CD8-positive, alpha-beta memory T cell (primary cell): ENCODE results near the gene SLF2. TPM values are rescaled to one million over a fixed set of nuclear protein-coding genes. Genes with fewer than 3 reads are reported as not detected.

Experiments
- CTCF ChIA-PET: fragments of 350-600 bp; sonication (Branson Sonifier 250); formaldehyde crosslinking; loops from one replicate; lab custom pipeline; 2021; ENCODE audit warnings: antibody characterized with exemption; lab: Charles Lee
- POLR2A ChIA-PET: fragments of 350-600 bp; sonication (Branson Sonifier 250); formaldehyde crosslinking; loops from one replicate; lab custom pipeline; 2021; ENCODE audit warnings: antibody characterized with exemption; lab: Charles Lee
- DNase-seq, 5 donors: peaks; one replicate each; pipeline versions ENCODE4 v3.0.0 to v3.0.0-alpha.2; 2020 to 2022; ENCODE audit warnings: mixed read lengths in 1 of 5
- H3K27ac ChIP-seq: one replicate; pipeline ENCODE4 v1.7.0; 2013; ENCODE audit warnings: low read depth, mild to moderate bottlenecking, low read length, moderate library complexity
- H3K27me3 ChIP-seq: 2 replicates; pipeline ENCODE4 v1.7.0; 2013; ENCODE audit warnings: low read length, mild to moderate bottlenecking; ENCODE audit not compliant: insufficient read depth, poor library complexity, severe bottlenecking
- H3K36me3 ChIP-seq: 2 replicates; pipeline ENCODE4 v1.7.0; 2013; ENCODE audit warnings: mild to moderate bottlenecking, low read length, moderate library complexity; ENCODE audit not compliant: insufficient read depth
- H3K4me1 ChIP-seq: 2 replicates; pipeline ENCODE4 v1.7.0; 2013; ENCODE audit warnings: mild to moderate bottlenecking, low read length, moderate library complexity; ENCODE audit not compliant: insufficient read depth
- H3K4me3 ChIP-seq: 2 replicates; pipeline ENCODE4 v1.7.0; 2013; ENCODE audit warnings: mild to moderate bottlenecking, low read length
- H3K9me3 ChIP-seq: 2 replicates; pipeline ENCODE4 v1.7.0; 2013; ENCODE audit warnings: mild to moderate bottlenecking, low read length
- H3K27ac Mint-ChIP-seq, 8 donors: one replicate each; pipeline ENCODE4 v1.8.0; 2020 to 2021; ENCODE audit warnings: mixed read lengths in 8 of 8, mild to moderate bottlenecking in 6 of 8, inconsistent platforms in 3 of 8, moderate library complexity in 3 of 8
- H3K27me3 Mint-ChIP-seq, 2 donors: one replicate each; pipeline ENCODE4 v1.8.0; 2020 to 2021; ENCODE audit warnings: mixed read lengths in 2 of 2, mild to moderate bottlenecking in 1 of 2, moderate library complexity in 1 of 2
- H3K36me3 Mint-ChIP-seq, 3 donors: one replicate each; pipeline ENCODE4 v1.8.0; 2020 to 2021; ENCODE audit warnings: mixed read lengths in 3 of 3, inconsistent platforms in 1 of 3, mild to moderate bottlenecking in 1 of 3
- H3K4me1 Mint-ChIP-seq, 3 donors: one replicate each; pipeline ENCODE4 v1.8.0; 2020 to 2021; ENCODE audit warnings: mixed read lengths in 3 of 3, inconsistent platforms in 1 of 3, mild to moderate bottlenecking in 1 of 3
- H3K4me3 Mint-ChIP-seq, 7 donors: one replicate each; pipeline ENCODE4 v1.8.0; 2020 to 2021; ENCODE audit warnings: mixed read lengths in 7 of 7, mild to moderate bottlenecking in 6 of 7, moderate library complexity in 4 of 7, inconsistent platforms in 2 of 7
- H3K9me3 Mint-ChIP-seq, 5 donors: one replicate each; pipeline ENCODE4 v1.8.0; 2020 to 2022; ENCODE audit warnings: mixed read lengths in 5 of 5, mild to moderate bottlenecking in 3 of 5, moderate library complexity in 2 of 5, inconsistent platforms in 1 of 5
- polyA plus RNA-seq: library from polyadenylated mRNA; unstranded; fragments of 300-500 nt; fragmentation: Illumina TruSeq; gene quantifications from one replicate; pipeline ENCODE4 v1.2.3, GENCODE V29; 2021
- total RNA-seq, 2 experiments: library from RNA; stranded (reverse); gene quantifications; one replicate each; pipeline ENCODE4 v1.2.3, GENCODE V29; 2021

The SLF2 gene
- total and polyA plus RNA-seq, 3 experiments from 2014 or later, result 13.9 to 36.1 (median 35.4) TPM

GRCh38 chr10:100875484-100876166, 37.1 kb upstream of the SLF2 start:
- Histone ChIP-seq H3K9me3 (no peaks in the 10 kb centered on the region), H3K36me3 (no peaks in the 10 kb centered on the region), H3K27me3 (no peaks in the 10 kb centered on the region), H3K4me3 (no peak overlapping the region), H3K27ac (no peak overlapping the region), H3K4me1 (no peaks in the 10 kb centered on the region)
- CTCF ChIA-PET, result no interaction called here
- H3K4me3 Mint-ChIP-seq, result no peak overlapping the region
- no peaks in the 10 kb centered on the region for H3K36me3 Mint-ChIP-seq
- H3K9me3 Mint-ChIP-seq, result no peaks in the 10 kb centered on the region
- H3K27ac Mint-ChIP-seq, result no peak overlapping the region
- H3K27me3 Mint-ChIP-seq, result peaks cover 16 to 46% of the 10 kb centered on the region in 2 donors
- no peak for DNase-seq
- POLR2A ChIA-PET, result no interaction called here
- H3K4me1 Mint-ChIP-seq, result no peaks in the 10 kb centered on the region

DNA sequence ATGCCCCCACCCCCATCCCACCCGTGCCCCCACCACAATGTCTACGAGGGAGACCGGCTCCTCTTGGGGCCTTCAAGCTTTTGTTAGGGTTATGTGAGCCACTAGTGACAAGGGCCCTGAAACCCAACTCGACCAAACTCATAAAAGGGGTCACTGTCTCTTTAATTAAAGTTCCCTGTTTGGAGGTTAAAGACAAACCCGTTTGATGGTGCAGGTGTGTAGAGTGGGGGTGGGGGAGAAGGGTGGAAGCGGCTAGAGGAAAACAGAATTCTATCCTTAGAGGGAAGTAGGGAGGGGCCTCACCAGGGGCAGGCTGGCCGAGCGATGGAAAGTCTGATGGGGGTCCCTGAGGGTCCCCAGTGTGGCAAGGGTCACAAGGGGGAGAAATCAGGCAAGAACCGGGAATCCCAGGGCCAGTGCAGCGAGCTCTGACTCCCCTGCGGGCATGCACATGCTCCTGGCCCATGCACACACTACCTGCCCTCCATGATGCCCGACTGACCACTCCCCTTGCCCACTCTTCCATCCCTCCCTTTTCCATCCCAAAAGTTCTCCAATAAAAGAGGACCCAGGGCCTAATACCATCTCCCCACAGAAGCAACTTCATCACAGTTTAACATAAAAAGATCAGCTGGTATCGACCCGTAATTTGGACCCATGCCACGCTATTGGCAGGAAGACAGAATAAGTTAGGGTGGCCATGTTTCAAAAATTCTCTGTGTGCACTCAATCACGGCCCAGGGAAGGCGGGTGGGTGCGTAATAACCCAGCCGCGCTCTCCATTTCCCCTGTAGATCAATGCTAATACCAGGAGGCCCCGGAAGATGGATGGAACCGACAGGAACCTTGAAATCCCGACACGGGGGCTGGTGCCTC, 35.9 kb upstream of the SLF2 start:
- H3K9me3 ChIP-seq, result no peaks in the 10 kb centered on the region
- Mint-ChIP-seq H3K27me3 (peaks cover 17 to 46% of the 10 kb centered on the region in 2 donors), H3K27ac (no peak overlapping the region), H3K9me3 (no peaks in the 10 kb centered on the region), H3K4me3 (no peak overlapping the region), H3K36me3 (no peaks in the 10 kb centered on the region), H3K4me1 (no peaks in the 10 kb centered on the region)
- no peaks in the 10 kb centered on the region for H3K36me3 ChIP-seq
- H3K4me1 ChIP-seq, result no peaks in the 10 kb centered on the region
- DNase-seq, result no peak
- no peaks in the 10 kb centered on the region for H3K27me3 ChIP-seq
- ChIA-PET POLR2A (no interaction called here), CTCF (no interaction called here)
- H3K27ac ChIP-seq, result no peak overlapping the region
- no peak overlapping the region for H3K4me3 ChIP-seq

- Histone ChIP-seq H3K27me3 (no peaks in the 10 kb centered on the region), H3K4me1 (no peaks in the 10 kb centered on the region), H3K36me3 (no peaks in the 10 kb centered on the region), H3K9me3 (no peaks in the 10 kb centered on the region), H3K27ac (no peak overlapping the region), H3K4me3 (no peak overlapping the region)
- H3K27ac Mint-ChIP-seq, result no peak overlapping the region
- H3K4me3 Mint-ChIP-seq, result no peak overlapping the region
- H3K9me3 Mint-ChIP-seq, result no peaks in the 10 kb centered on the region
- H3K27me3 Mint-ChIP-seq, result peaks cover 13 to 46% of the 10 kb centered on the region in 2 donors
- ChIA-PET POLR2A (no interaction called here), CTCF (no interaction called here)
- no peaks in the 10 kb centered on the region for H3K36me3 Mint-ChIP-seq
- H3K4me1 Mint-ChIP-seq, result no peaks in the 10 kb centered on the region
- DNase-seq, result no peak
Measured at GRCh38 chr10:100877461-100877850, 35.3 kb upstream of the SLF2 start.

- H3K27me3 Mint-ChIP-seq, result peaks cover 8 to 38% of the 10 kb centered on the region in 2 donors
- no peaks in the 10 kb centered on the region for H3K36me3 Mint-ChIP-seq
- DNase-seq, result peak in 2 of 5 donors; percentile 9 to 44
Measured at GRCh38 chr10:100878291-100878910, 34.4 kb upstream of the SLF2 start.

GRCh38 chr10:100879741-100880360, 32.9 kb upstream of the SLF2 start:
- Histone ChIP-seq H3K9me3 (no peaks in the 10 kb centered on the region), H3K27ac (no peak overlapping the region), H3K4me3 (no peak overlapping the region), H3K36me3 (no peaks in the 10 kb centered on the region), H3K27me3 (no peaks in the 10 kb centered on the region), H3K4me1 (no peaks in the 10 kb centered on the region)
- no peaks in the 10 kb centered on the region for H3K36me3 Mint-ChIP-seq
- no peak for DNase-seq
- no peaks in the 10 kb centered on the region for H3K9me3 Mint-ChIP-seq
- H3K27me3 Mint-ChIP-seq, result peaks cover 8 to 32% of the 10 kb centered on the region in 2 donors
- no peak overlapping the region for H3K27ac Mint-ChIP-seq
- ChIA-PET POLR2A (no interaction called here), CTCF (no interaction called here)
- H3K4me3 Mint-ChIP-seq, result no peak overlapping the region
- no peaks in the 10 kb centered on the region for H3K4me1 Mint-ChIP-seq

More at GRCh38 chr10:100878291-100878910, 34.4 kb upstream of the SLF2 start:
- no peak overlapping the region for H3K4me3 ChIP-seq
- ChIA-PET CTCF (interaction anchor here (0.6 to 1.4 kb wide), 3 partner anchors 10 to 315 kb away, joined by 3 to 7 read pairs (median 3); no protein-coding TSS in a partner anchor), POLR2A (no interaction called here)
- no peak overlapping the region for H3K27ac ChIP-seq
- H3K9me3 ChIP-seq, result no peaks in the 10 kb centered on the region
- H3K4me1 Mint-ChIP-seq, result no peaks in the 10 kb centered on the region
- H3K36me3 ChIP-seq, result no peaks in the 10 kb centered on the region
- H3K4me3 Mint-ChIP-seq, result no peak overlapping the region
- H3K4me1 ChIP-seq, result no peaks in the 10 kb centered on the region
- no peak overlapping the region for H3K27ac Mint-ChIP-seq
- H3K27me3 ChIP-seq, result no peaks in the 10 kb centered on the region
- no peaks in the 10 kb centered on the region for H3K9me3 Mint-ChIP-seq

- Histone ChIP-seq H3K4me1 (no peaks in the 10 kb centered on the region), H3K9me3 (no peaks in the 10 kb centered on the region), H3K27me3 (no peaks in the 10 kb centered on the region), H3K27ac (no peak overlapping the region), H3K4me3 (no peak overlapping the region), H3K36me3 (no peaks in the 10 kb centered on the region)
- POLR2A ChIA-PET, result no interaction called here
- peaks cover 8 to 19% of the 10 kb centered on the region in 2 donors for H3K27me3 Mint-ChIP-seq
- H3K4me3 Mint-ChIP-seq, result no peak overlapping the region
- peak overlapping the region in 1 of 8 donors; percentile 46 for H3K27ac Mint-ChIP-seq
- no peak for DNase-seq
- no peaks in the 10 kb centered on the region for H3K4me1 Mint-ChIP-seq
- H3K9me3 Mint-ChIP-seq, result no peaks in the 10 kb centered on the region
- no peaks in the 10 kb centered on the region for H3K36me3 Mint-ChIP-seq
- CTCF ChIA-PET, result no interaction called here
Measured at GRCh38 chr10:100881556-100882213, 31.1 kb upstream of the SLF2 start.

GRCh38 chr10:100882252-100882651, 30.5 kb upstream of the SLF2 start:
- Mint-ChIP-seq H3K27ac (peak overlapping the region in 2 of 8 donors; percentile 11 to 46), H3K9me3 (no peaks in the 10 kb centered on the region), H3K4me3 (no peak overlapping the region), H3K4me1 (no peaks in the 10 kb centered on the region), H3K36me3 (no peaks in the 10 kb centered on the region), H3K27me3 (peaks cover 8 to 14% of the 10 kb centered on the region in 2 donors)
- CTCF ChIA-PET, result no interaction called here
- no peak overlapping the region for H3K4me3 ChIP-seq
- H3K36me3 ChIP-seq, result no peaks in the 10 kb centered on the region
- POLR2A ChIA-PET, result no interaction called here
- no peaks in the 10 kb centered on the region for H3K27me3 ChIP-seq
- H3K4me1 ChIP-seq, result no peaks in the 10 kb centered on the region
- no peak for DNase-seq
- H3K9me3 ChIP-seq, result no peaks in the 10 kb centered on the region
- no peak overlapping the region for H3K27ac ChIP-seq
